Activated naive CD8-positive, alpha-beta T cell treated with anti-CD3 and anti-CD28 coated beads for 36 hours (primary cell): ENCODE measurements around the gene ASNS. TPM values are rescaled to one million over a fixed set of nuclear protein-coding genes. Genes with fewer than 3 reads are reported as not detected.
"Not testable (repeated sequence)": the region's sequence is repeated elsewhere in the genome, so short reads cannot be mapped to it uniquely, and the experiment has no call there.

Experiments
- DNase-seq: peaks from one replicate; pipeline ENCODE4 v3.0.0; 2021
- H3K27ac Mint-ChIP-seq: one replicate; pipeline ENCODE4 v1.8.0; 2022; ENCODE audit warnings: mild to moderate bottlenecking, moderate library complexity, mixed read lengths
- H3K27me3 Mint-ChIP-seq: one replicate; pipeline ENCODE4 v1.8.0; 2022; ENCODE audit warnings: mild to moderate bottlenecking, mixed read lengths
- H3K36me3 Mint-ChIP-seq: one replicate; pipeline ENCODE4 v1.8.0; 2021; ENCODE audit warnings: mild to moderate bottlenecking, mixed read lengths
- H3K4me1 Mint-ChIP-seq: one replicate; pipeline ENCODE4 v1.8.0; 2021; ENCODE audit warnings: mixed read lengths
- H3K4me3 Mint-ChIP-seq: one replicate; pipeline ENCODE4 v1.8.0; 2022; ENCODE audit warnings: mild to moderate bottlenecking, moderate library complexity, mixed read lengths
- H3K9me3 Mint-ChIP-seq: one replicate; pipeline ENCODE4 v1.8.0; 2022; ENCODE audit warnings: mixed read lengths
- total RNA-seq, 2 experiments: library from RNA; stranded (reverse); gene quantifications; one replicate each; pipeline ENCODE4 v1.2.3, GENCODE V29; 2021

ASNS gene
- total RNA-seq, 2 experiments from 2014 or later = 210 to 216 TPM

DNA sequence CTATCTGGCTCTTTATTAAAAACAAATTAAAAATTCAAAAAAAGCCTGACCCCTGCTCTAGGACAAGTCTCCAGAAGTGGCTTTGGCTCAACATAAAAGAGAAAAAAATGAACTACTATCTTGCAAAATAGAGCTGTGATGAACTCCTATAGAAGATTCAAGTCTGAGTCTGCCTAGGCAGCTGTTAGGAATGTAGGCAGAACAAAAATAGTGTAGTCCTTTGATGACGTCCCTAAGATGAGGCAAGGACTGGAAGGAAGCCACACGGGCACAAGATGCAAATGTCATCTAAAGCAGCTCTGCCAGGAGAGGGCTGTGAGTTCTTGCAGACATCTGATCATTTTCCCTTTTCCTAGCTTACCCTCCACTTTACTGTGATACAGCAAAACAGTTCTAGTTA lies 20.5 kb downstream of the ASNS start:
- DNase-seq = no peak
- Mint-ChIP-seq H3K27ac (no peak overlapping the region), H3K27me3 (no peaks in the 10 kb centered on the region), H3K4me1 (no peaks in the 10 kb centered on the region), H3K4me3 (no peak overlapping the region), H3K9me3 (peaks cover 3% of the 10 kb centered on the region), H3K36me3 (peaks cover 49% of the 10 kb centered on the region)

DNA sequence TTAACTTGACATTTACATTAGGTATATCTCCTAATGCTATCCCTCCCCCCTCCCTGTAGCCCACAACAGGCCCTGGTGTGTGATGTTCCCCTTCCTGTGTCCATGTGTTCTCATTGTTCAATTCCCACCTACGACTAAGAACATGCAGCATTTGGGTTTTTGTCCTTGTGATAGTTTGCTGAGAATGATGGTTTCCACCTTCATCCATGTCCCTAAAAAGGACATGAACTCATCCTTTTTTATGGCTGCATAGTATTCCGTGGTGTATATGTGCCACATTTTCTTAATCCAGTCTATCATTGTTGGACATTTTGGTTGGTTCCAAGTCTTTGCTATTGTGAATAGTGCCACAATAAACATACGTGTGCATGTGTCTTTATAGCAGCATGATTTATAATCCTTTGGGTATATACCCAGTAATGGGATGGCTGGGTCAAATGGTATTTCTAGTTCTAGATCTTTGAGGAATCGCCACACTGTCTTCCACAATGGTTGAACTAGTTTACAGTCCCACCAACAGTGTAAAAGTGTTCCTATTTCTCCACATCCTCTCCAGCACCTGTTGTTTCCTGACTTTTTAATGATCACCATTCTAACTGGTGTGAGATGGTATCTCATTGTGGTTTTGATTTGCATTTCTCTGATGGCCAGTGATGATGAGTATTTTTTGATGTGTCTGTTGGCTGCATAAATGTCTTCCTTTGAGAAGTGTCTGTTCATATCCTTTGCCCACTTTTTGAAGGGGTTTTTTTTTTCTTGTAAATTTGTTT lies 21.8 kb downstream of the ASNS start:
- not testable (repeated sequence) for H3K9me3 Mint-ChIP-seq, H3K4me1 Mint-ChIP-seq, H3K27ac Mint-ChIP-seq, H3K27me3 Mint-ChIP-seq, H3K4me3 Mint-ChIP-seq, DNase-seq
- peaks cover 44% of the 10 kb centered on the region for H3K36me3 Mint-ChIP-seq

DNA sequence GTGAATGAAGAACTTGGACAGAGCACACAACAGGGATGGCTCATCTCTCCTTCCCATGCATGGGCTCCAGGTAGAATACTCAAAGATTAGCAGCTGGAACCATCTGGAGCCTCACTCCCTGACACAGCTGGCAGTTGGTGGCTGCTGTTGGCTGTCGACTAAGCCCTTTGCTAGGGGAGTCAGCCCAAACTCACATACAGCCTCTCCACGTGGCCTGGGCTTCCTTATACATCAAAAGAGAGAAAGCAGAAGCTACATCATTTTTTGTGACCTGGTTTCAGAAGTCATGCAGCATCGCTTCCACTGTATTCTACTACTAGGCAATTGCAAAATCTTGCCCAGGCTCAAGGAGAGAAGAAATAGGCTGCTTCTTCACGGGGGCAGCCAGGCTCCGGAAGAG lies 24.4 kb downstream of the ASNS start:
- H3K27me3 Mint-ChIP-seq = no peaks in the 10 kb centered on the region
- no peak overlapping the region for H3K27ac Mint-ChIP-seq
- no peak overlapping the region for H3K4me3 Mint-ChIP-seq
- peaks cover 31% of the 10 kb centered on the region for H3K36me3 Mint-ChIP-seq
- peaks cover 3% of the 10 kb centered on the region for H3K9me3 Mint-ChIP-seq
- no peaks in the 10 kb centered on the region for H3K4me1 Mint-ChIP-seq
- no peak for DNase-seq

DNA sequence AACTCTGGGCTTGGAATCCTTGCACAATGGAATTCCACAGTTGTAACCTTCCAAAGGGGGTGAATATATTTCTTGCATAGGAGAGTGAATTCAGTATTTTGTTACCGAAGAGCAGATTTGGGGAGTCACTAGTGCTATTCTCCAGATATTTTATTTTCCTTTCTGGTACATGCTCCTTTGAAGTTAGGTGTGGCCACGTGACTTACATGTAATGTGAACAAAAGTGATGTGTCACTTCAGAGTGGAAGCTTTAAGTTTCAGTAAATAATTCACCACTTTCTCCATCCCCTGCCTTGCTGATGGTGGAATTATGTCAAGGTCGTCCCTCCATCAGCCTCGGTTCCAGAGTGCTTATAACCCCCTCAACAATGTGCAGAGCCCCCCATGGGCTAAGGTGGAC lies 25.3 kb downstream of the ASNS start:
- DNase-seq = no peak
- Mint-ChIP-seq H3K4me1 (no peaks in the 10 kb centered on the region), H3K27ac (no peak overlapping the region), H3K27me3 (no peaks in the 10 kb centered on the region), H3K4me3 (no peak overlapping the region), H3K9me3 (peaks cover 3% of the 10 kb centered on the region), H3K36me3 (peaks cover 23% of the 10 kb centered on the region)

DNA sequence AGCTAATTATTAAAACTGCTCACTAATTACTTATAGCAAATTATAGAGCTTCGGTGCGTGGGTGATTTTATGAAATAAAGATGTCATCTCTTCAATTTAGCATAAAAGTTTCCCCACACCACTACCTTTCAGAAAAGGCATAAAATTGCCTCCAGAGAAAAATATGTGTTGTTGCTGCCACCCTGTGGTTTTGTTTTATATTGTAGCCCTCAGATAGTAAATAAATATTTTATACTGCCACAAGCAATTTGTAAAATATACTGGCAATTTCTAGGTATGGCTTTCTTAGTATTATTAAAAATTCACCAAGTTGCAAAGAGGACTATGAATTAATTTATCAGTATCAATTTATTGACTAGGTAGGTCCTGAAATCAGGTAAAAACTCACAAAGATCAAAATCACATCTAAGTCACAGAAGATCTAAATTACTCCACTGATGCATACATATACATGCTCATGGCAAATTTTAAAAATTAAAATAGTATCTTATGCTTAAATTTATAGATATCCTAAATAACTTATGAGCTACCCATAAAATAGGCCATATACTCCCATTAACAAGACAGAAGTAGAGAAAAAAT lies 26.5 kb downstream of the ASNS start:
- Mint-ChIP-seq H3K4me3 (no peak overlapping the region), H3K9me3 (peaks cover under 1% of the 10 kb centered on the region), H3K27me3 (no peaks in the 10 kb centered on the region), H3K4me1 (no peaks in the 10 kb centered on the region), H3K27ac (no peak overlapping the region), H3K36me3 (peaks cover 11% of the 10 kb centered on the region)
- no peak for DNase-seq

DNA sequence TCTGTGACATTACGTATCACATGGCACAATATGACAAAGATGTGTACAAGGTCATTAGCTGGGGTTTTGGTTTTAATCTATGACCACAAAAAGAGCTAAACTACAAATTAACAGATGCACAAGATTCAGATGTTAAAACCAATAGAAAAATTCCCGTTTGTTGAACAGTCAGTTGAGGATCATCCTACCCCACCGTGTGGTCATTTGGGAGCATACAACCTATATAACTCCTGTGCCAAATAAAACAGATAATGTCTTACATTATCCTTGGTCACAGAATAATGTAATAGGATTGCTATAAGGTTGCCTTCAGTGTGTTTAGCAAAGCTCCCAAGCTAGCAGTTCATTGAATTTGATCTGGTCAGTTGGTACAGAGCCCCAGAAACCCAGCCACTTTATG lies 28.2 kb downstream of the ASNS start:
- Mint-ChIP-seq H3K4me3 (no peak overlapping the region), H3K9me3 (no peaks in the 10 kb centered on the region), H3K27ac (no peak overlapping the region)

DNA sequence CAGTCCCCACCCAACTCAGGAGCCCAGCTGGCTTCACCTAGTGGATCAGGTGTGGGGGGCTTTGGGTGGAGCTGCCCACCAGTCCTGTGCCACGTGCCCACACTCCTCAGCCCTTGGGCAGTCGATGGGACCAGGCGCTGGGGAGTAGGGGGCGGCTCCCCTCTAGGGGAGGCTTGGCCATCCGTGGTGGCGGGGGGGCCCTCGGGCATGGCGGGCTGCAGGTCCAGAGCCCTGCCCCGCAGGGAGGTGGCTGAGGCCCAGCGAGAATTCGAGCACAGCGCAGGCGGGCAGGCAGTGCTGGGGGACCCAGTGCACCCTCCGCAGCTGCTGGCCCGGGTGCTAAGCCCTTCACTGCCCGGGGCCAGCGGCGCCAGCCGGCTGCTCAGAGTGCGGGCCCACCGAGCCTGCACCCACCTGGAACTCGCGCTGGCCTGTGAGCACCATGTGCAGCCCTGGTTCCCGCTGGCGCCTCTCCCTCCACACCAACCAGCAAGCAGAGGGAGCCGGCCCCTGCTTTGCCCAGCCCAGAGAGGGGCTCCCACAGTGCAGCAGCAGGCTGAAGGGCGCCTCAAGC lies 29.3 kb downstream of the ASNS start:
- H3K36me3 Mint-ChIP-seq = no peaks in the 10 kb centered on the region
- H3K27ac Mint-ChIP-seq = no peak overlapping the region
- H3K9me3 Mint-ChIP-seq = no peaks in the 10 kb centered on the region
- H3K4me3 Mint-ChIP-seq = no peak overlapping the region
- peaks cover 11% of the 10 kb centered on the region for H3K27me3 Mint-ChIP-seq
- H3K4me1 Mint-ChIP-seq = no peaks in the 10 kb centered on the region
- DNase-seq = no peak

More for the DNA sequence above, 28.2 kb downstream of the ASNS start:
- H3K27me3 Mint-ChIP-seq = peaks cover 8% of the 10 kb centered on the region
- H3K36me3 Mint-ChIP-seq = no peaks in the 10 kb centered on the region
- no peaks in the 10 kb centered on the region for H3K4me1 Mint-ChIP-seq
- DNase-seq = no peak

DNA sequence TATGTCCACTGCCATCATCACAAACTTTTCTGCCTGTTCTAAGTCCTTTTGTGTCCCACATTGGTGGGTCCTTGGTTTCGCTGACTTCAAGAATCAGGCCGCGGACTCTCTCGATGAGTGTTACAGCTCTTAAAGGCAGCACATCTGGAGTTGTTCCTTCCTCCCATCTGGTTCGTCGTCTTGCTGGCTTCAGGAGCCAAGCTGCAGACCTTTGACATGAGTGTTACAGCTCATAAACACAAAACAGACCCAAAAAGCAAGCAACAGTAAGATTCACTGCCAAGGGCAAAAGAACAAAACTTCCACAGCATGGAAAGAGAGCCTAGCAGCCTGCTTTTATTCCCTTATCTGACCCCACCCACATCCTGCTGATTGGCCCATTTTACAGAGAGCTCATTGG lies 30.2 kb downstream of the ASNS start:
- H3K36me3 Mint-ChIP-seq = no peaks in the 10 kb centered on the region

DNA sequence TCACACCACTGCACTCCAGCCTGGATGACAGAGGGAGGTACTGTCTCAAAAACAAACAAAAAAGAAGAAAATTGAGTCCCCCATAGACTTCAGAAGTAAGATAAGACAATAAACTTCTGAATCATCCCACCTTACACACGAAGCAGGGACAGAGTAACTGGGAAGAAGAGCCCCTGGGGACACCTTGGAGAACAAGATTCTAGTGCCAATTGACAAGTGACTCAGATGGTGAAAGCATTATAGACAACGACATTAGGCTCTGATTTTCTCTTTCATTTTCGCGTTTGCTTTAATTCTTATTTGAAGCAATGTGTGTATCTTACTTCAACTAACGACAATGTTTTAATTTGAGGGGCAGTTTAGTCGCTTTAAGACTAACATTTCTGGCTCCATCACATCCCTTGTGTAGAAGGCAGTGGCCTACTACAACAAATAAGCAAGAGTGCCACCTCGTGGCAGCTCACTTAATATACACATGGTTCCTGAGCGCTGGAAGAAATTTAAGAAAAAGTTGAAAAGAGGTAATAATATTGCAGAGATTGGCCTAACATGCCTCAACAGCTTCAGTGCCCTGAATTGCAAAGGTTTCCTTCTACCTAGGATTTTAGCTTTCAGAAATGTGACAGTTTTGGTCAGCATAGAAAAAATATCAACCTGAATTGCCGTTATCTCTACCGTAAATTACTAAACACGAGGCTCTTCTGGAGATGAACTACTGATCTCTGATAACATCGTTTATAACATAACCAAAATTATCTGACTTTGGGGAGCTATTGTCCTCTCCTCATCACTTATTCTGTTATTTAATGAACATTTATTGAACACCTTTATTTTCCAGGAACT lies 36.7 kb downstream of the ASNS start:
- Mint-ChIP-seq H3K9me3 (no peaks in the 10 kb centered on the region), H3K4me1 (no peaks in the 10 kb centered on the region), H3K4me3 (no peak overlapping the region), H3K27ac (no peak overlapping the region), H3K27me3 (peaks cover 29% of the 10 kb centered on the region), H3K36me3 (no peaks in the 10 kb centered on the region)
- DNase-seq = peak; percentile 48

More for the DNA sequence above, 30.2 kb downstream of the ASNS start:
- H3K27me3 Mint-ChIP-seq = peaks cover 11% of the 10 kb centered on the region
- no peaks in the 10 kb centered on the region for H3K9me3 Mint-ChIP-seq
- H3K27ac Mint-ChIP-seq = no peak overlapping the region
- no peaks in the 10 kb centered on the region for H3K4me1 Mint-ChIP-seq
- H3K4me3 Mint-ChIP-seq = no peak overlapping the region
- no peak for DNase-seq

DNA sequence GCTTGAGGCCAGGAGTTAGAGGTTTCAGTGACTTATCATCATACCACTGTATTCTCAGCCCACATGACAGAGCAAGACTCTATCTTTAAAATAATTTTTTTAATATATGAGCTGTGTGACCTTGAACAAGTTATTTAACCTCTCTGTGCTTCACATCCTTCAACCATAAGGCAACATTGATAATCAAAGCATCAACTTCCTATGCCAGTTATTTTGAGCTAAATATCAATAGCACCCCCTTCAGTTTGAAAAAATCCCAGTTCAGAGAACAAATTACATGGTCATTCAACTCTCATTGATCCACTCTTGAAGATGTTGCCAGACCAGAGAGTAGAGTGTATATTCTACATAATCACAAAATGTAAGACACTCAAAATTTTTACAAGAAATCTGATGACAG lies 53.0 kb downstream of the ASNS start:
- no peak overlapping the region for H3K27ac Mint-ChIP-seq
- no peaks in the 10 kb centered on the region for H3K27me3 Mint-ChIP-seq
- DNase-seq = no peak

DNA sequence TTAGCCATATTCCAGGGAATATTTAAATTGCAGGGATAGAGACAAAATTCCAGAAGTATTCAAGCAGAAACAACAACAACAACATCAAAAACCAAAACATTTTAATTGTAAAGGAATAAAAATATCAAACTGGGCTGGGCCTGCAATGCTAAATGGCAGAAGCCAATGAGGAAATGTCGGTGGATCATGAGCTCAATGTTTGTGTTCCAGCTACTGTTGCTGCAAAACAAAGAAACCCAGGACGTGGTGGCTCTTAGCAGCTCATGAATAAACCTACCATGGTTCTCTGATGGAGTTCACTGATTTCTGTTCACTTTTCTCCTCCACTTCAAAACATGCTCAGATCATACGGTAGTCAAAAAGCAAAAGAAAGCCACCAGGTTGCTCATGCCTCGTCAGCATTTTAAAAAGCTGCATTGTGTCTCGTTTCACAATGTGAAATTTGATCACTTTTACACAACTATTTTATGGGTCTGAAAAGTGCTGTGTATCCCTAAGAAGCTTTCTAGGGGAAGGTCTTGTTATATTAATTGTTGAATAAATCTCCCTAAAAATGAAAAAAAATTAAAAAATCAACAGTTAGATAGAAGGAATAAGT lies 54.0 kb downstream of the ASNS start:
- H3K4me3 Mint-ChIP-seq = no peak overlapping the region
- H3K27ac Mint-ChIP-seq = no peak overlapping the region
- no peaks in the 10 kb centered on the region for H3K4me1 Mint-ChIP-seq
- peaks cover under 1% of the 10 kb centered on the region for H3K27me3 Mint-ChIP-seq
- no peak for DNase-seq
- no peaks in the 10 kb centered on the region for H3K9me3 Mint-ChIP-seq
- H3K36me3 Mint-ChIP-seq = no peaks in the 10 kb centered on the region

More for the DNA sequence above, 53.0 kb downstream of the ASNS start:
- Mint-ChIP-seq H3K4me3 (no peak overlapping the region), H3K9me3 (no peaks in the 10 kb centered on the region), H3K4me1 (no peaks in the 10 kb centered on the region), H3K36me3 (no peaks in the 10 kb centered on the region)

Other genes starting within 250 kb of the ASNS start
- under 1 TPM; 0.72 to 0.78 TPM for gene TAC1, start 140.3 kb downstream of the ASNS start, total RNA-seq
- gene OCM2, start 117.8 kb upstream of the ASNS start, total RNA-seq = not detected
- gene LMTK2, start 234.5 kb upstream of the ASNS start, total RNA-seq = 10 to 100 TPM; 11.2 to 13.0 TPM